ENCODE data around the gene MSL1. TPM values are rescaled to one million over a fixed set of nuclear protein-coding genes. Genes with fewer than 3 reads are reported as not detected.

The MSL1 gene, protein sequence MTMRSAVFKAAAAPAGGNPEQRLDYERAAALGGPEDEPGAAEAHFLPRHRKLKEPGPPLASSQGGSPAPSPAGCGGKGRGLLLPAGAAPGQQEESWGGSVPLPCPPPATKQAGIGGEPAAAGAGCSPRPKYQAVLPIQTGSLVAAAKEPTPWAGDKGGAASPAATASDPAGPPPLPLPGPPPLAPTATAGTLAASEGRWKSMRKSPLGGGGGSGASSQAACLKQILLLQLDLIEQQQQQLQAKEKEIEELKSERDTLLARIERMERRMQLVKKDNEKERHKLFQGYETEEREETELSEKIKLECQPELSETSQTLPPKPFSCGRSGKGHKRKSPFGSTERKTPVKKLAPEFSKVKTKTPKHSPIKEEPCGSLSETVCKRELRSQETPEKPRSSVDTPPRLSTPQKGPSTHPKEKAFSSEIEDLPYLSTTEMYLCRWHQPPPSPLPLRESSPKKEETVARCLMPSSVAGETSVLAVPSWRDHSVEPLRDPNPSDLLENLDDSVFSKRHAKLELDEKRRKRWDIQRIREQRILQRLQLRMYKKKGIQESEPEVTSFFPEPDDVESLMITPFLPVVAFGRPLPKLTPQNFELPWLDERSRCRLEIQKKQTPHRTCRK
- total RNA-seq, result 126 TPM
- polyA plus RNA-seq, result 10 to 100 TPM in 2 of 4 donors, 1 to 10 TPM in 2; 9.3 to 10.5 (median 9.8) TPM

DNA sequence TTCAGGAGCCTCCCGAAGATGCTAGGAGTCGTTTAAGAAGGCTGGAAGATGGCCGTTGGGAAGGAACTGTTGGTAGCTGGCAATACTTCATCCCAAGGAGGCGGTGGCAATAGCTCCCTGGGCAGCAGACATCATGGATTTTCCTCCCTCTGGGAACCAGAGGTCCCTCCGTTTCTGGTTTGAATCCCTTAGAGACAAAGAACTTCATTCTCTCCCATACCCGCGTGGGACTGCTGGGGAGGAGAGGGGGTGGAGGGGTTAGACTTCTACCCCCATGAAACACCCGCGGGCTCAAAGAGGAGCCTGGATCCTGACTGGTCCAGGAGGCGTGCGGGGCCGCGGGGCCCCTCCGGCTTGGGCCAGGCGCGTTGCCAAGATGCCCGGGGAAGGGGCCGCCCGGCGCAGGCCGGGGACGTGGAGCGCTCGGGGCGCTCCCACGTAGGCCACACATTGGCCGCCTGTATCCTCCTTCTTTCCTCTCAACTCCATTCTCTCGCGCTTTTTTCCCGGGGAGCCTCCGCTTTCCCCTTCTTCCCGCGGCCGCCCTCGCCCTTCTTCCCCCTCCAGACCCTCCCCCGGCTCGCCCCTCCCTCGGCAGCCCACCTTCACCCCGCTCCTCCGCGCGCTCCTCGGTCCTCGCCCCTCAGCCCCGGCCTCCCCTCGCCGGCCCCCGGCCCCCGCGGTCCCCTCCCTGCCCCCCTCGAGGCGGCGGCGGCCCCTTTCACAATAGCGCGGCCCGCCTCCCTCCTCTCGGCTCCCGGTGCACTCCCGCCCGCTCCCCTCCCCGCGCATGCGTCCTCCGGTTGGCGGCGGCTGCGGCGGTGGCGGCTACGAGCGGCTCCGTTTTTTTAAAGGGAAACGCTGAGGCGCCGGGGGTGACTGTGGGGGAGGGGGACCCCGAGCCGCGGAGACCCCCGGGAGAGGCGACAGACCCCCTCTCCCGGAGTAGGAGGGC is at the start of gene MSL1:
Gene MSL1, plus strand, starts transcription at position 791 of the 955 bp plus-strand sequence. CDS start 642 bp downstream, outside the sequence.
- DNase-seq (peak; percentile 80 to 88 (median 81)), ATAC-seq (ENCODE audit: low read depth in 2 of 2) (peak; percentile 62 to 64)
- peak within 1 kb of the TSS; percentile 88 to 98 (median 92) for H3K4me3 Mint-ChIP-seq
- Histone ChIP-seq H3K27ac (ENCODE audit: insufficient read depth, low read length, poor library complexity, severe bottlenecking) (peak within 1 kb of the TSS; percentile 79), H3K4me1 (ENCODE audit: control insufficient read depth, insufficient read depth, low read length, poor library complexity, severe bottlenecking) (peaks cover 31% of the 10 kb centered on the region), H3K27me3 (ENCODE audit: control insufficient read depth, insufficient read depth, low read length) (no peaks in the 10 kb centered on the region), H3K36me3 (ENCODE audit: control insufficient read depth, insufficient read depth, low read length) (peaks cover 8% of the 10 kb centered on the region), H3K4me3 (ENCODE audit: low read depth, low read length) (peak within 1 kb of the TSS; percentile 71), H3K9me3 (ENCODE audit: control insufficient read depth in 2 of 2, low read length in 2 of 2) (no peaks in the 10 kb centered on the region)
- H3K36me3 Mint-ChIP-seq, result peaks cover 6% of the 10 kb centered on the region
- H3K4me1 Mint-ChIP-seq, result peaks cover 11 to 42% (median 34%) of the 10 kb centered on the region in 4 donors
- no peaks in the 10 kb centered on the region for H3K9me3 Mint-ChIP-seq
- peak within 1 kb of the TSS; percentile 61 to 92 (median 87) for H3K27ac Mint-ChIP-seq
- H3K27me3 Mint-ChIP-seq, result peaks cover 8% of the 10 kb centered on the region

DNA sequence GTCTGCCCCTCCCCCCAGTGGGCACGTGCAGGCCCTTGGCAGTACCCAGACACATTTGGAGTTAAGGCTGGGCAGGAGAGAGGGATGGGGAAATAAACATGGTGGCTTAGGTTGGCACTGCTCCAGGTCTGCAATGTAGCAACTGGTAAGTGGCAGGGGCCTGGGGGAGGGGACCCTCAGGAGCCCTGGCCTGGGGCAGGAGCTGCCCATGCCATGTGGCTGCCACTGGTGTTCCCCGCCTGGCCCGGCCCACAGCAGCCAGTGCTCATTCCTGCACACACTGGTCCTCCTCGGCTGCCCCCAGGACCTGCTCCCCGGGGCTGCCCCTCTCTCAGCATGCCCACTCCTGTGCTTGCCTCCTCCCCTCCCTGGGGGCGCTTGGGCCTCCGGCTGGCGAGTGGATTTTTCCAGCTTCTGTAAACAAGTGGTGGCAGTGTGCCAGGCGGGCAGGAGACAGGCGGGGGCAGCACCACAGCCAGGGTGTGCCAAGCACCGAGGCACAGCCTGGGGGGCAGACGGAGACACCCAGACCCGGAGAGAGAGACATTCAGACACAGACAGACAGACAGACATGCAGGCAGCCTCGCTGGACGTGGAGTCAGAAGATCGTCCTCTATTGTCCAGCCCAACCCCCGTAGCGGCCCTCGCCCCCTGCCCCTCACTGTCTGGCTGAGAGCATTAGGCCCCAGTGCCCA is 49.6 kb upstream of the MSL1 start:
- H3K4me1 Mint-ChIP-seq, result peaks cover 8 to 87% (median 47%) of the 10 kb centered on the region in 4 donors
- peaks cover 6% of the 10 kb centered on the region for H3K27me3 Mint-ChIP-seq
- Histone ChIP-seq H3K9me3 (ENCODE audit: control insufficient read depth in 2 of 2, low read length in 2 of 2) (no peaks in the 10 kb centered on the region), H3K36me3 (ENCODE audit: control insufficient read depth, insufficient read depth, low read length) (peaks cover 10% of the 10 kb centered on the region), H3K27me3 (ENCODE audit: control insufficient read depth, insufficient read depth, low read length) (no peaks in the 10 kb centered on the region), H3K27ac (ENCODE audit: insufficient read depth, low read length, poor library complexity, severe bottlenecking) (peak overlapping the region; percentile 29), H3K4me1 (ENCODE audit: control insufficient read depth, insufficient read depth, low read length, poor library complexity, severe bottlenecking) (peaks cover 64% of the 10 kb centered on the region), H3K4me3 (ENCODE audit: low read depth, low read length) (no peak overlapping the region)
- no peak overlapping the region for H3K27ac Mint-ChIP-seq
- DNase-seq, result no peak
- no peak for ATAC-seq (ENCODE audit: low read depth in 2 of 2)
- no peaks in the 10 kb centered on the region for H3K9me3 Mint-ChIP-seq
- H3K36me3 Mint-ChIP-seq, result peaks cover 5% of the 10 kb centered on the region
- no peak overlapping the region for H3K4me3 Mint-ChIP-seq

DNA sequence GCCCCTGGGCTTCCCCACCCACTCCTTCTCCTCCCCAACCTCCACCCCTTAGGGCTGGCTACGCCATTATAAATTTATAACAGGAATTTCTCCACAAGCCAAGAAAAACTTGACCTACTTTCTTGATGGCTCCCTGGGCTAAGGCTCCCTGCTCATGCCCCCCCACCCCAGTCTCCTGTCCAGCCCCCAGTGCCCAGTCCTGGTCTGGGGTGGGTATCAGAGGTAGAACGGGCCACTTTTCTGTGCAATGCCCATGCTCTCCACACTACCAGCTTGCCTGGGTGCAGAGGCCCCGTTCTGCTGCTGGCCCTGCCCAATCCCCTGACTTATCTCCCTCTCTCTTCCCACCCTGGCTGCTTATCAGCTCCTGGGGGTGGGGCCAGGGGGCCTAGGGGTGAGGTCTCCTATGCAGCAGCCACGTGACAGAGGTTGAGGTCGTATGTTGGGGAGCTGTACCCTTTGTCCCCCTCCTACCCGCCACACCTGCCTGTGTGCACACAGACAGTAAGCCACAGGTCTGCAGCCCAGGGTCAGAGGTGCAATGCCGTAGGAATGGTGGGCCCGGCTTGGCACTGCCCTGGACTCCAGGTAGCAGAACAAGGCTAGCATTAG is 48.9 kb upstream of the MSL1 start:
- H3K4me1 Mint-ChIP-seq, result peaks cover 10 to 82% (median 44%) of the 10 kb centered on the region in 4 donors
- Histone ChIP-seq H3K4me3 (ENCODE audit: low read depth, low read length) (no peak overlapping the region), H3K27ac (ENCODE audit: insufficient read depth, low read length, poor library complexity, severe bottlenecking) (peak overlapping the region; percentile 28)

DNA sequence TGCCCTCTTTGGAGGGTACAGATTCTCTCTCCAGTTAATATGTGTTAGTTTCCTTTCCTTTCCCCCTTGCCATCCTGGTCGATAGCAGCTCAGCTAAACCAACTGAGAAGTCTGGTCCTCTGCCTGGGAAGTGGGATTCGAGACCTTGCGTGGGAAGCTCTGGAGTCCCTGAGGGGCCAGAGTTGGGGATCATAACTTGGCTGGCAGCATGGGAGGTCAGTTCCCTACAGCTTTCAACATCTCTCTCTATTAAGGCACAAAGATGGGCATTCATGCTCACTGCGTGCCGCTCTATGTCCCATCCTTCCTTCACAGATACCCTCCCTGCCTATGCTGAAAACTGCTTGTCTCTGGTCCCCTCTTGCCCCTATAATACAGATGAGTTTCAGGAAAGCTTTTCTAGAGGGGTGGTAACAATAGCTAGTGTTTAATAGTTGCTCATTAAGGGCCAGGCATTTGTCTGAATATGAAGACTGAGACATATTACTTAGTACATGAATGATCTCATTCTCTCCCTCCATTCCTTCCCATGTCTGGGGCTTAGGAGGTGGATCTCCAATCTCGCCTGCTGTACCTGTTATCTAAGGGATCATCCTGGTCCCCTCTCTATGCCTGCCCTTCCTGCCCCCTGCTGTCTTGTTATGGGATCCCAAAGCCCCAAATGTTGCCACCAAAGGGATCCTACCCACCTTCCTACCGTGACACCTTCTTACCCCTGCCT is 48.2 kb upstream of the MSL1 start:
- no peaks in the 10 kb centered on the region for H3K9me3 Mint-ChIP-seq
- ATAC-seq (ENCODE audit: low read depth in 2 of 2) (no peak), DNase-seq (no peak)
- H3K4me1 ChIP-seq (ENCODE audit: control insufficient read depth, insufficient read depth, low read length, poor library complexity, severe bottlenecking), result peaks cover 50% of the 10 kb centered on the region
- peaks cover 13% of the 10 kb centered on the region for H3K36me3 Mint-ChIP-seq
- H3K27ac Mint-ChIP-seq, result peak overlapping the region; percentile 49 to 95 (median 57)
- H3K9me3 ChIP-seq (ENCODE audit: control insufficient read depth in 2 of 2, low read length in 2 of 2), result no peaks in the 10 kb centered on the region
- H3K27me3 ChIP-seq (ENCODE audit: control insufficient read depth, insufficient read depth, low read length), result no peaks in the 10 kb centered on the region
- no peak overlapping the region for H3K27ac ChIP-seq (ENCODE audit: insufficient read depth, low read length, poor library complexity, severe bottlenecking)
- no peak overlapping the region for H3K4me3 ChIP-seq (ENCODE audit: low read depth, low read length)
- H3K27me3 Mint-ChIP-seq, result peaks cover 6% of the 10 kb centered on the region
- H3K36me3 ChIP-seq (ENCODE audit: control insufficient read depth, insufficient read depth, low read length), result peaks cover 20% of the 10 kb centered on the region
- peak overlapping the region in 1 of 4 donors; percentile 15 for H3K4me3 Mint-ChIP-seq
- peaks cover 9 to 76% (median 40%) of the 10 kb centered on the region in 4 donors for H3K4me1 Mint-ChIP-seq

More for the DNA sequence above, 48.9 kb upstream of the MSL1 start:
- H3K36me3 Mint-ChIP-seq, result peaks cover 10% of the 10 kb centered on the region
- H3K27me3 ChIP-seq (ENCODE audit: control insufficient read depth, insufficient read depth, low read length), result no peaks in the 10 kb centered on the region
- peak overlapping the region in 1 of 3 donors; percentile 57 for H3K27ac Mint-ChIP-seq
- no peaks in the 10 kb centered on the region for H3K9me3 Mint-ChIP-seq
- H3K9me3 ChIP-seq (ENCODE audit: control insufficient read depth in 2 of 2, low read length in 2 of 2), result no peaks in the 10 kb centered on the region
- DNase-seq, result no peak
- peaks cover 14% of the 10 kb centered on the region for H3K36me3 ChIP-seq (ENCODE audit: control insufficient read depth, insufficient read depth, low read length)
- no peak for ATAC-seq (ENCODE audit: low read depth in 2 of 2)
- H3K27me3 Mint-ChIP-seq, result peaks cover 6% of the 10 kb centered on the region
- H3K4me1 ChIP-seq (ENCODE audit: control insufficient read depth, insufficient read depth, low read length, poor library complexity, severe bottlenecking), result peaks cover 57% of the 10 kb centered on the region
- H3K4me3 Mint-ChIP-seq, result no peak overlapping the region

DNA sequence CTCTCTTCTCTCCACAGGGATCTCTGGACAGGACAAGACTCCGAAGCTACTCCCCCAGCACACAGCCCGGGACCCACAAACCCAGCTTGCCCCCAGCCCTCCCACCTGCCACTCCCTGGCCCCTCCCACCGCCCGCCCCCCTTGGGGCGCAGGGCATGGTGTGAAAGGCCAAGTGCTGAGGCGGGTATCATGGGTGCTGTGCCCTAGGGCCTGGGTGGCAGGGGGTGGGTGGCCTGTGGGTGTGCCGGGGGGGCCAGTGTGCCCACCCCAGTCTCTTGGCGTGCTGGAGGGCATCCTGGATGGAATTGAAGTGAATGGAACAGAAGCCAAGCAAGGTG is 47.6 kb upstream of the MSL1 start:
- Histone ChIP-seq H3K4me1 (ENCODE audit: control insufficient read depth, insufficient read depth, low read length, poor library complexity, severe bottlenecking) (peaks cover 44% of the 10 kb centered on the region), H3K27me3 (ENCODE audit: control insufficient read depth, insufficient read depth, low read length) (no peaks in the 10 kb centered on the region), H3K9me3 (ENCODE audit: control insufficient read depth in 2 of 2, low read length in 2 of 2) (no peaks in the 10 kb centered on the region), H3K27ac (ENCODE audit: insufficient read depth, low read length, poor library complexity, severe bottlenecking) (no peak overlapping the region), H3K36me3 (ENCODE audit: control insufficient read depth, insufficient read depth, low read length) (peaks cover 22% of the 10 kb centered on the region), H3K4me3 (ENCODE audit: low read depth, low read length) (no peak overlapping the region)
- H3K27ac Mint-ChIP-seq, result peak overlapping the region; percentile 49 to 95 (median 57)
- ATAC-seq (ENCODE audit: low read depth in 2 of 2) (no peak), DNase-seq (no peak)
- peak overlapping the region in 1 of 4 donors; percentile 29 for H3K4me3 Mint-ChIP-seq
- H3K36me3 Mint-ChIP-seq, result peaks cover 13% of the 10 kb centered on the region
- peaks cover 6% of the 10 kb centered on the region for H3K27me3 Mint-ChIP-seq
- peaks cover 9 to 70% (median 38%) of the 10 kb centered on the region in 4 donors for H3K4me1 Mint-ChIP-seq
- no peaks in the 10 kb centered on the region for H3K9me3 Mint-ChIP-seq

DNA sequence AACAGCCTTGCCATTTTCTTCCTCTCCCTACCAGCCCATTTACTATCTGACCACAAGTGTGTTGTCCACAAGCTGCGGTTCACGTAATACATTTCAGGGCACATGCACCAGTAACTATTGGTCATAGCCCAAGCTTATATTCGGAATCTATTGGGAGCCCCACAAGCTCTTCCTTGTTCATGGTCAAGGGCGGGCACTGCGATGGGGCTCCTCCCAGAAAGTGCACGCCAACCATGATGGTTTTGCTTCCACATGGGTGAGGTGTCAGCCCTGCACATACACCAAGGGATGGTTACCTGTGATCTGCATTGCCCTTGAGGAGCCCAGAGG is 46.9 kb upstream of the MSL1 start:
- H3K27me3 Mint-ChIP-seq, result peaks cover 2% of the 10 kb centered on the region
- H3K36me3 ChIP-seq (ENCODE audit: control insufficient read depth, insufficient read depth, low read length), result peaks cover 22% of the 10 kb centered on the region
- H3K27me3 ChIP-seq (ENCODE audit: control insufficient read depth, insufficient read depth, low read length), result no peaks in the 10 kb centered on the region
- H3K27ac Mint-ChIP-seq, result peak overlapping the region in 1 of 3 donors; percentile 82
- H3K36me3 Mint-ChIP-seq, result peaks cover 17% of the 10 kb centered on the region
- H3K27ac ChIP-seq (ENCODE audit: insufficient read depth, low read length, poor library complexity, severe bottlenecking), result no peak overlapping the region
- ATAC-seq (ENCODE audit: low read depth in 2 of 2) (no peak), DNase-seq (no peak)
- H3K9me3 ChIP-seq (ENCODE audit: control insufficient read depth in 2 of 2, low read length in 2 of 2), result no peaks in the 10 kb centered on the region
- H3K4me1 Mint-ChIP-seq, result peaks cover 9 to 63% (median 33%) of the 10 kb centered on the region in 4 donors
- H3K4me1 ChIP-seq (ENCODE audit: control insufficient read depth, insufficient read depth, low read length, poor library complexity, severe bottlenecking), result peaks cover 37% of the 10 kb centered on the region
- H3K4me3 ChIP-seq (ENCODE audit: low read depth, low read length), result no peak overlapping the region
- peak overlapping the region in 2 of 4 donors; percentile 3 to 29 for H3K4me3 Mint-ChIP-seq
- no peaks in the 10 kb centered on the region for H3K9me3 Mint-ChIP-seq

Measured in CD4-positive, CD25-positive, alpha-beta regulatory T cell (primary cell).